ENCODE results near the gene MKRN1.
A peak's percentile ranks its signal among the peaks of the same experiment; 100 is the strongest.

Gene MKRN1

GRCh38 chr7:140489026-140489359, 9.7 kb upstream of the MKRN1 start:
- H2AFZ ChIP-seq (ENCODE audit: low read length), result no peak overlapping the region
- H3K9ac ChIP-seq (ENCODE audit: low read depth, low read length, poor library complexity, severe bottlenecking), result no peak overlapping the region
- H3K79me2 ChIP-seq (ENCODE audit: insufficient read depth, low read length), result no peaks in the 10 kb centered on the region
- no peaks in the 10 kb centered on the region for H3K9me2 ChIP-seq (replicated peaks; ENCODE audit: low read depth, low read length)
- H3K27me3 ChIP-seq (ENCODE audit: insufficient read depth, low read length, poor library complexity, severe bottlenecking), result no peaks in the 10 kb centered on the region
- TF ChIP-seq EZH2phosphoT487 (IDR thresholded peaks at IDR 0.05; ENCODE audit: borderline replicate concordance) (no peak), CTCF (conservative IDR thresholded peaks at IDR 0.05; ENCODE audit: low read length) (no peak)
- no peak overlapping the region for H3K4me3 ChIP-seq (ENCODE audit: low read length, poor library complexity, severe bottlenecking)
- H3K9me3 ChIP-seq (ENCODE audit: insufficient read depth, low read depth, low read length), result no peaks in the 10 kb centered on the region
- H3K4me2 ChIP-seq (ENCODE audit: low read depth, low read length, poor library complexity, severe bottlenecking), result no peak overlapping the region
- H4K20me1 ChIP-seq (ENCODE audit: insufficient read depth, low read length, poor library complexity, severe bottlenecking), result no peaks in the 10 kb centered on the region
- peaks cover 10% of the 10 kb centered on the region for H3K4me1 ChIP-seq (ENCODE audit: insufficient read depth, low read length, poor library complexity, severe bottlenecking)
- H3K36me3 ChIP-seq (ENCODE audit: insufficient read depth, low read length), result no peaks in the 10 kb centered on the region
- no peaks in the 10 kb centered on the region for H3F3A ChIP-seq (ENCODE audit: low read depth)

DNA sequence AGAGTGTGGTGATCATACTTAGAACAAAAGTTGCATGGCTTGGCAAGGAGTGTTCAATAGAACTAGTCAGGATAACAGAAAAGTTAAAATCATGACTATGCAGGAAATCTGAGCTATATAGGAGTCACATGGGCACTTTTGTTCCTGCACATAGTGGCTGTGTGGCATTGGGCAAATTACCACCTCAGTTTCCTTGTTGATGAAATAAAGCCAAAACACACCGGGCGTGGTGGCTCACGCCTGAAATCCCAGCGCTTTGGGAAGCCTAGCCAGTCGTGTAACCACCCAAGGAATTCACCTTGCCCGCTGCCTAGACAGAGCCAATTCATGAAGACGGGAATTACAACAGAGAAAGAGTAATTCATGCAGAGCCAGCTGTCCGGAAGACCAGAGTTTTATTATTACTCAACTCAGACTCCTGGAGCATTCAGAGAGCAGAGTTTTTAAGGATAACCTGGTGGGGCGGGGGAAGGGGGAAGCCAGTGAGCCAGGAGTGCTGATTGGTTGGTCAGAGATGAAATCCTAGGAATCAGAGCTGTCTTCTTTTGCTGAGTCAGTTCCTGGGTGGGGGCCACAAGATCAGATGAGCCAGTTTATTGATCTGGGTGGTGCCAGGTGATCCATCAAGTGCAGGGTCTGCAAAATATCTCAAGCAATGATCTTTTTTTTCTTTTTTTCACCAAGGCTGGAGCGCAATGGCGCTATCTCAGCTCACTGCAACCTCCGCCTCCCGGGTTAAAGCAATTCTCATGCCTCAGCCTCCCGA, 6.4 kb upstream of the MKRN1 start:
- Histone ChIP-seq H3K4me2 (ENCODE audit: low read depth, low read length, poor library complexity, severe bottlenecking) (no peak overlapping the region), H3K36me3 (ENCODE audit: insufficient read depth, low read length) (no peaks in the 10 kb centered on the region), H3K27me3 (ENCODE audit: insufficient read depth, low read length, poor library complexity, severe bottlenecking) (no peaks in the 10 kb centered on the region), H3K9ac (ENCODE audit: low read depth, low read length, poor library complexity, severe bottlenecking) (no peak overlapping the region), H3F3A (ENCODE audit: low read depth) (no peaks in the 10 kb centered on the region), H3K4me3 (ENCODE audit: low read length, poor library complexity, severe bottlenecking) (no peak overlapping the region), H4K20me1 (ENCODE audit: insufficient read depth, low read length, poor library complexity, severe bottlenecking) (no peaks in the 10 kb centered on the region), H3K79me2 (ENCODE audit: insufficient read depth, low read length) (no peaks in the 10 kb centered on the region), H3K9me3 (ENCODE audit: insufficient read depth, low read depth, low read length) (no peaks in the 10 kb centered on the region), H2AFZ (ENCODE audit: low read length) (peak overlapping the region; percentile 60), H3K4me1 (ENCODE audit: insufficient read depth, low read length, poor library complexity, severe bottlenecking) (peaks cover 10% of the 10 kb centered on the region), H3K9me2 (replicated peaks; ENCODE audit: low read depth, low read length) (no peaks in the 10 kb centered on the region)
- TF ChIP-seq EZH2phosphoT487 (IDR thresholded peaks at IDR 0.05; ENCODE audit: borderline replicate concordance), result no peak
- TF ChIP-seq CTCF (conservative IDR thresholded peaks at IDR 0.05; ENCODE audit: low read length), result no peak

GRCh38 chr7:140484951-140485499, 5.7 kb upstream of the MKRN1 start:
- no peaks in the 10 kb centered on the region for H3K9me2 ChIP-seq (replicated peaks; ENCODE audit: low read depth, low read length)
- H3K9me3 ChIP-seq (ENCODE audit: insufficient read depth, low read depth, low read length), result no peaks in the 10 kb centered on the region
- no peaks in the 10 kb centered on the region for H3F3A ChIP-seq (ENCODE audit: low read depth)
- H3K9ac ChIP-seq (ENCODE audit: low read depth, low read length, poor library complexity, severe bottlenecking), result no peak overlapping the region
- H4K20me1 ChIP-seq (ENCODE audit: insufficient read depth, low read length, poor library complexity, severe bottlenecking), result no peaks in the 10 kb centered on the region
- no peak overlapping the region for H3K4me3 ChIP-seq (ENCODE audit: low read length, poor library complexity, severe bottlenecking)
- no peaks in the 10 kb centered on the region for H3K36me3 ChIP-seq (ENCODE audit: insufficient read depth, low read length)
- H3K27me3 ChIP-seq (ENCODE audit: insufficient read depth, low read length, poor library complexity, severe bottlenecking), result no peaks in the 10 kb centered on the region
- peak overlapping the region; percentile 45; the same call in 1 of the 2 replicates for H2AFZ ChIP-seq (ENCODE audit: low read length)
- H3K4me2 ChIP-seq (ENCODE audit: low read depth, low read length, poor library complexity, severe bottlenecking), result no peak overlapping the region
- no peaks in the 10 kb centered on the region for H3K79me2 ChIP-seq (ENCODE audit: insufficient read depth, low read length)
- TF ChIP-seq EZH2phosphoT487 (IDR thresholded peaks at IDR 0.05; ENCODE audit: borderline replicate concordance) (no peak), CTCF (conservative IDR thresholded peaks at IDR 0.05; ENCODE audit: low read length) (no peak)
- peaks cover 10% of the 10 kb centered on the region for H3K4me1 ChIP-seq (ENCODE audit: insufficient read depth, low read length, poor library complexity, severe bottlenecking)
